Endodermal cell (in vitro differentiated cells): ENCODE data around the gene DDC. TPM values are rescaled to one million over a fixed set of nuclear protein-coding genes. Genes with fewer than 3 reads are reported as not detected.
A peak's percentile ranks its signal among the peaks of the same experiment; 100 is the strongest.

Source experiments
- DNase-seq: peaks from one replicate; pipeline ENCODE4 v3.0.0-alpha.2; 2017
- H3K27ac ChIP-seq: 2 replicates; pipeline ENCODE4 v1.5.1; 2013; ENCODE audit warnings: mild to moderate bottlenecking, low read depth, low read length, moderate library complexity
- H3K27me3 ChIP-seq: 2 replicates; pipeline ENCODE4 v1.6.1; 2013; ENCODE audit warnings: mild to moderate bottlenecking, low read length, moderate library complexity; ENCODE audit not compliant: insufficient read depth, control insufficient read depth, poor library complexity, severe bottlenecking
- H3K36me3 ChIP-seq: 2 replicates; pipeline ENCODE4 v1.7.0; 2013; ENCODE audit warnings: mild to moderate bottlenecking, low read length, moderate library complexity; ENCODE audit not compliant: control insufficient read depth, insufficient read depth
- H3K4me1 ChIP-seq: one replicate; pipeline ENCODE4 v1.7.0; 2013; ENCODE audit warnings: low read length; ENCODE audit not compliant: control insufficient read depth, insufficient read depth
- H3K4me3 ChIP-seq: 2 replicates; pipeline ENCODE4 v1.5.1; 2013; ENCODE audit warnings: mild to moderate bottlenecking, low read length, moderate library complexity
- H3K9ac ChIP-seq: 2 replicates; pipeline ENCODE4 v1.6.1; 2013; ENCODE audit warnings: mild to moderate bottlenecking, low read length, moderate library complexity; ENCODE audit not compliant: poor library complexity, severe bottlenecking; ENCODE audit errors: extremely low read depth
- H3K9me3 ChIP-seq: 2 replicates; pipeline ENCODE4 v1.6.1; 2013; ENCODE audit warnings: mild to moderate bottlenecking, low read length, moderate library complexity; ENCODE audit not compliant: control insufficient read depth
- H3K27ac Mint-ChIP-seq: 2 replicates; pipeline ENCODE4 v1.8.0; 2020; ENCODE audit warnings: mixed read lengths
- H3K27me3 Mint-ChIP-seq: 2 replicates; pipeline ENCODE4 v1.8.0; 2021; ENCODE audit warnings: mild to moderate bottlenecking, mixed read lengths; ENCODE audit not compliant: insufficient read depth
- H3K36me3 Mint-ChIP-seq: 2 replicates; pipeline ENCODE4 v1.8.0; 2020; ENCODE audit warnings: low read depth, mixed read lengths
- H3K4me1 Mint-ChIP-seq: 2 replicates; pipeline ENCODE4 v1.8.0; 2020; ENCODE audit warnings: mixed read lengths
- H3K4me3 Mint-ChIP-seq: 2 replicates; pipeline ENCODE4 v1.8.0; 2020; ENCODE audit warnings: mild to moderate bottlenecking, moderate library complexity, mixed read lengths
- H3K9me3 Mint-ChIP-seq: 2 replicates; pipeline ENCODE4 v1.8.0; 2020; ENCODE audit warnings: mild to moderate bottlenecking, mixed read lengths
- WGBS, 2 experiments: methylation state at CpG; one replicate each; pipeline versions ENCODE4 v1.1.5 to v1.1.7; 2013; ENCODE audit warnings: missing lambda C conversion rate in 2 of 2, mixed read lengths in 1 of 2; ENCODE audit not compliant: insufficient coverage in 1 of 2, insufficient read length in 1 of 2; 5-methylcytosine and 5-hydroxymethylcytosine counted together
- total RNA-seq, 2 donors: library from RNA; stranded (reverse); fragmentation: NEBNext Ultra II Directional in 1 of 2; extraction: Animal tissue kit (Norgen Biotek cat#: 25700) in 1 of 2; gene quantifications; 2 replicates in 1 of 2; 3 replicates in 1 of 2; pipeline ENCODE4 v1.2.1, GENCODE V29; 2021
- TF ChIP-seq, protein P1 (sequence below): fragments of 200-600 bp; sonication (generic); conservative IDR thresholded peaks from 2 replicates; pipeline ENCODE4 v1.5.0; 2021; ENCODE audit warnings: antibody characterized with exemption, mild to moderate bottlenecking

DDC gene
- total RNA-seq, 2 donors from 2014 or later = 1.1 TPM

DNA sequence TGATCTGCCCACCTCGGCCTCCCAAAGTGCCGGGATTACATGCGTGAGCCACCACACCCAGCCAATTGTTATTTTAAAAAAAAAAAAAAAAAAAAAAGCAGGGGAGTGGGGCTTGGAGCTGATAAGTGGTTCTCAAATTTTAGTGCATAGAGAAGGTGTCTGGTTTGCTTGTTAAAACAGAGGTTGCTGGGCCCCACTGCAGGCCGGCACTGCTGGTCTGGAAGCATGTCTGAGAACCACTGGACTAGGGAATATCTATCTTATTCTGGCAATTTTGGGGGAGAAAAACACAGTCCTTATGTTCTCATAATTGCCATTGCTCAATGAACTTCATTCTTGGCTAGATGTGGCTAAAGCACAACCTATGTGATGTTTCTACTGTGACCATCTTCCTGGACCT is 96.0 kb downstream of the DDC start:
- no peak overlapping the region for H3K27ac Mint-ChIP-seq
- no peaks in the 10 kb centered on the region for H3K9me3 Mint-ChIP-seq
- H3K4me3 Mint-ChIP-seq = no peak overlapping the region
- H3K4me1 ChIP-seq = no peaks in the 10 kb centered on the region
- TF ChIP-seq, protein P1, sequence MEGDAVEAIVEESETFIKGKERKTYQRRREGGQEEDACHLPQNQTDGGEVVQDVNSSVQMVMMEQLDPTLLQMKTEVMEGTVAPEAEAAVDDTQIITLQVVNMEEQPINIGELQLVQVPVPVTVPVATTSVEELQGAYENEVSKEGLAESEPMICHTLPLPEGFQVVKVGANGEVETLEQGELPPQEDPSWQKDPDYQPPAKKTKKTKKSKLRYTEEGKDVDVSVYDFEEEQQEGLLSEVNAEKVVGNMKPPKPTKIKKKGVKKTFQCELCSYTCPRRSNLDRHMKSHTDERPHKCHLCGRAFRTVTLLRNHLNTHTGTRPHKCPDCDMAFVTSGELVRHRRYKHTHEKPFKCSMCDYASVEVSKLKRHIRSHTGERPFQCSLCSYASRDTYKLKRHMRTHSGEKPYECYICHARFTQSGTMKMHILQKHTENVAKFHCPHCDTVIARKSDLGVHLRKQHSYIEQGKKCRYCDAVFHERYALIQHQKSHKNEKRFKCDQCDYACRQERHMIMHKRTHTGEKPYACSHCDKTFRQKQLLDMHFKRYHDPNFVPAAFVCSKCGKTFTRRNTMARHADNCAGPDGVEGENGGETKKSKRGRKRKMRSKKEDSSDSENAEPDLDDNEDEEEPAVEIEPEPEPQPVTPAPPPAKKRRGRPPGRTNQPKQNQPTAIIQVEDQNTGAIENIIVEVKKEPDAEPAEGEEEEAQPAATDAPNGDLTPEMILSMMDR = no peak
- DNase-seq = no peak
- no peak overlapping the region for H3K27ac ChIP-seq
- no peaks in the 10 kb centered on the region for H3K36me3 Mint-ChIP-seq
- H3K4me1 Mint-ChIP-seq = peaks cover 8% of the 10 kb centered on the region
- H3K9me3 ChIP-seq = no peaks in the 10 kb centered on the region
- H3K9ac ChIP-seq = no peak overlapping the region
- H3K4me3 ChIP-seq = no peak overlapping the region
- peaks cover 36% of the 10 kb centered on the region for H3K27me3 Mint-ChIP-seq
- WGBS, 2 experiments = 97% methylated on average over 3 of the region's 4 CpGs; no CpG with 5 or more reads in 1 of the 2 experiments
- H3K27me3 ChIP-seq = peaks cover 5% of the 10 kb centered on the region
- H3K36me3 ChIP-seq = no peaks in the 10 kb centered on the region

DNA sequence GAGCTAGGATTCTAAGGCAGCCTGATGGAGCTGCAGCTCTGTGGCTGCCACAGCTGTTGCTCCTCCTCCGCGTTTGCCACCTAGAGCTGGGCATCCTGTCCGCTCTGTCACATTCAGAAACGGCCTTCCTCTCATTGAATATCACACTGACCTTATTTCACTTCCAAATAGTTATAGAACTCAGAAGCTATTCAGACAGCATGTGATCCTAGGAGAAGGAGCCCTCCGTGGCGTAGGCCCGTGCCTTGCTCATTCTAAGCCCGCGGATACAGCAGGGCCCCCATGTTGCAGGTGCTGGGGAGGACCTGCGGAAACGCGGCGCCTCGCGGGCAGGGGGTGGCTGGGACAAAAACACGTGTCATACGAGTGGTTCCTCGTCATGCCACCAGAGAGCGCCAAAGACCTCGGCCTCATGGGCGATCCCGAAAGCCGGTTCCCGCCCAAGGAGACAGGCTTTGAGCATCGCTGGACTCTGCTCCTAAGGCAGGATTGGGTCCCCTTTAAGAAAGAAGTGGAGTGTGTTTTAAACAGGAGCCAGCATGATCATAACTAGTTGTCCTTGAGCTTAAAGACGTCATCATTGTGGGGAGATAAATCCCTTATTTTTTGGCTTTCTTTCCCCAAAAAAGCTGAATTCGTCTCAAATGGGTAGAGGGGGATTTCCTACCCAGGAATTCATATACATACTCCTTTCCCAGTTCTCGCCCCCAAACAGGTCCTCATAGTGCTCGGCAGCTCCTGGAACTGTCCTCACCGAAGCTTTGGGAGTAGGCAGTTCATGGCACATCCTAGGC is 97.2 kb downstream of the DDC start:
- no peak overlapping the region for H3K9ac ChIP-seq
- no peaks in the 10 kb centered on the region for H3K4me1 ChIP-seq
- H3K27ac Mint-ChIP-seq = no peak overlapping the region
- TF ChIP-seq, protein P1 = peak; percentile 95
- peak; percentile 93 for DNase-seq
- H3K27me3 ChIP-seq = peaks cover 5% of the 10 kb centered on the region
- H3K9me3 Mint-ChIP-seq = no peaks in the 10 kb centered on the region
- H3K27ac ChIP-seq = no peak overlapping the region
- peaks cover 32% of the 10 kb centered on the region for H3K27me3 Mint-ChIP-seq
- H3K4me1 Mint-ChIP-seq = peaks cover 5% of the 10 kb centered on the region
- H3K4me3 Mint-ChIP-seq = no peak overlapping the region
- H3K4me3 ChIP-seq = no peak overlapping the region
- H3K9me3 ChIP-seq = no peaks in the 10 kb centered on the region
- WGBS, 2 experiments = 23 to 25% methylated on average over 13 to 30 of the region's 30 CpGs
- H3K36me3 Mint-ChIP-seq = no peaks in the 10 kb centered on the region
- no peaks in the 10 kb centered on the region for H3K36me3 ChIP-seq

DNA sequence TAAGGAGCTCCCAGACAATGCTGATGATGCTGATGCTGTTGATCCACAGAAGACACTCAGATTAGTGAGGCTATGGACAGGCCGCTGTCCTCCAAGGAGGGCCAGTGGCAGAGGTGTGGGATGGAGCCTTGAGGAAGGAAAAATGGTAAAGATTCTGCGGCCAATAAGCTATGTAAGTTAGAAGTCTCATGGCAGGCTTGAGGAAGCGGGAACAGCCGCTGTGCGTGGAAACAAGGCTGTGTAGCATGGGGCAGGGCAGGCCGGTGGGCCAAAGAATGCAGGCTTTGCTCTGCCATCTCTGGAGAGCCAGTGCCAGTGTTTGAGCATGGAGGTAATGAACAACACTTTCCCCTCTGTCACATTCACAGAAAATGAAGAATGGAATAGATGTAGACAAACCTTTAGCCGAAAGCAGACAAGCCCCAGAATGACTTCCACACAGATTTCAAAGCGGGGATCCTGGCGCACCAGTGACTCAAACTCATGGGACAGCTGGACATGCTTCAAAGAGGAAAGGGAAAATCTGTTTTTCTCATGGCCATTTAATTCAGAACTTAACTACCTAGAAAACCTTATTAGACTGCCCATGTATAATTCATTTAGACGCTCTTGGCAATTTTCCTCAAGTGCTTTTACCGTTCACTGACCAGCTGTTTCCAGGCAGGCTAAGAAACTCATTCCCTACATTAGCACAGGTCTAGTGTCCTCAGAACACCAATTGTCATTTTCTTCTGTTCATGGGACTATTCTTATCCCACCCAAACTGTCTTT is 98.2 kb downstream of the DDC start:
- no peak overlapping the region for H3K4me3 ChIP-seq
- Mint-ChIP-seq H3K27me3 (peaks cover 24% of the 10 kb centered on the region), H3K27ac (no peak overlapping the region), H3K4me3 (no peak overlapping the region), H3K4me1 (peaks cover 5% of the 10 kb centered on the region), H3K9me3 (no peaks in the 10 kb centered on the region), H3K36me3 (no peaks in the 10 kb centered on the region)
- no peaks in the 10 kb centered on the region for H3K36me3 ChIP-seq
- H3K9ac ChIP-seq = no peak overlapping the region
- DNase-seq = no peak
- no peak overlapping the region for H3K27ac ChIP-seq
- WGBS, 2 experiments = 95 to 96% methylated on average over 10 to 11 of the region's 11 CpGs
- H3K27me3 ChIP-seq = peaks cover 5% of the 10 kb centered on the region
- no peaks in the 10 kb centered on the region for H3K9me3 ChIP-seq
- H3K4me1 ChIP-seq = no peaks in the 10 kb centered on the region
- TF ChIP-seq, protein P1 = no peak
